Neutrophil (primary cell): Measurements from ENCODE around the gene KCNC1.

Experiments used
- H3K27ac ChIP-seq: fragments of 200-600 bp; sonication (generic); 2 replicates; pipeline ENCODE4 v1.5.1; 2016; ENCODE audit warnings: mild to moderate bottlenecking, moderate library complexity
- H3K27me3 ChIP-seq: fragments of 200-600 bp; sonication (generic); 2 replicates; pipeline ENCODE4 v1.6.0; 2016; ENCODE audit warnings: mild to moderate bottlenecking
- H3K36me3 ChIP-seq: fragments of 200-600 bp; sonication (generic); 2 replicates; pipeline ENCODE4 v1.5.1; 2017
- H3K4me1 ChIP-seq, 2 experiments: fragments of 200-600 bp in 1 of 2; sonication (generic) in 1 of 2; 1 replicate in 1 of 2; 2 replicates in 1 of 2; pipeline versions ENCODE4 v1.5.1 to v1.6.1; 2013 to 2016; ENCODE audit warnings: low read depth in 1 of 2, low read length in 1 of 2, mild to moderate bottlenecking in 1 of 2, moderate library complexity in 1 of 2; ENCODE audit not compliant: control insufficient read depth in 1 of 2, insufficient read depth in 1 of 2
- H3K4me3 ChIP-seq, 2 experiments: fragments of 200-600 bp in 1 of 2; sonication (generic) in 1 of 2; 1 replicate in 1 of 2; 2 replicates in 1 of 2; pipeline ENCODE4 v1.5.1; 2013 to 2016; ENCODE audit warnings: low read depth in 1 of 2, low read length in 1 of 2, mild to moderate bottlenecking in 1 of 2, moderate library complexity in 1 of 2
- H3K9me3 ChIP-seq: fragments of 200-600 bp; sonication (generic); 2 replicates; pipeline ENCODE4 v1.5.1; 2016
- CTCF ChIP-seq: fragments of 200-600 bp; sonication (generic); IDR thresholded peaks from 2 replicates; pipeline ENCODE4 v1.5.1; 2016; ENCODE audit warnings: antibody characterized with exemption

KCNC1 gene

GRCh38 chr11:17721242-17721999 lies 13.2 kb upstream of the KCNC1 start:
- Histone ChIP-seq H3K9me3 (no peaks in the 10 kb centered on the region), H3K36me3 (no peaks in the 10 kb centered on the region), H3K27me3 (peaks cover 100% of the 10 kb centered on the region), H3K27ac (no peak overlapping the region), H3K4me3 (no peak overlapping the region), H3K4me1 (no peaks in the 10 kb centered on the region)
- no peak for TF ChIP-seq CTCF

GRCh38 chr11:17722000-17722643 lies 12.5 kb upstream of the KCNC1 start:
- H3K4me3 ChIP-seq = no peak overlapping the region
- no peaks in the 10 kb centered on the region for H3K36me3 ChIP-seq
- H3K9me3 ChIP-seq = no peaks in the 10 kb centered on the region
- no peaks in the 10 kb centered on the region for H3K4me1 ChIP-seq
- peaks cover 100% of the 10 kb centered on the region for H3K27me3 ChIP-seq
- no peak for TF ChIP-seq CTCF
- H3K27ac ChIP-seq = no peak overlapping the region

GRCh38 chr11:17724020-17724908 lies 10.3 kb upstream of the KCNC1 start:
- H3K4me1 ChIP-seq = no peaks in the 10 kb centered on the region
- H3K4me3 ChIP-seq = no peak overlapping the region
- peaks cover 100% of the 10 kb centered on the region for H3K27me3 ChIP-seq
- no peak for TF ChIP-seq CTCF
- H3K9me3 ChIP-seq = no peaks in the 10 kb centered on the region
- no peaks in the 10 kb centered on the region for H3K36me3 ChIP-seq
- H3K27ac ChIP-seq = no peak overlapping the region

GRCh38 chr11:17725174-17725573 lies 9.4 kb upstream of the KCNC1 start:
- Histone ChIP-seq H3K4me1 (no peaks in the 10 kb centered on the region), H3K36me3 (no peaks in the 10 kb centered on the region), H3K27me3 (peaks cover 100% of the 10 kb centered on the region), H3K27ac (no peak overlapping the region), H3K4me3 (no peak overlapping the region), H3K9me3 (no peaks in the 10 kb centered on the region)
- TF ChIP-seq CTCF = no peak

GRCh38 chr11:17730137-17730536 lies 4.4 kb upstream of the KCNC1 start:
- no peak for TF ChIP-seq CTCF
- no peak overlapping the region for H3K27ac ChIP-seq
- no peaks in the 10 kb centered on the region for H3K9me3 ChIP-seq
- peaks cover 97% of the 10 kb centered on the region for H3K27me3 ChIP-seq
- H3K36me3 ChIP-seq = no peaks in the 10 kb centered on the region
- H3K4me1 ChIP-seq = peaks cover 0 to 3% of the 10 kb centered on the region in 2 experiments
- H3K4me3 ChIP-seq = no peak overlapping the region
